Prostate gland (tissue), 2 donors: ENCODE data around the gene NSD2. TPM values are rescaled to one million over a fixed set of nuclear protein-coding genes. Genes with fewer than 3 reads are reported as not detected.

ENCODE experiments used
- DNase-seq: peaks from one replicate; pipeline ENCODE4 v3.0.0-alpha.2; 2019; ENCODE audit warnings: low spot score
- H3K27ac ChIP-seq, 2 donors: fragments of 200-600 bp; sonication (generic); 2 replicates each; pipeline ENCODE4 v1.5.1; 2017 to 2019
- H3K27me3 ChIP-seq: fragments of 200-600 bp; sonication (generic); replicated peaks from 2 replicates; pipeline ENCODE4 v1.5.1; 2019; ENCODE audit not compliant: insufficient read depth
- H3K36me3 ChIP-seq, 2 donors: fragments of 200-600 bp; sonication (generic); 1 replicate in 1 of 2; 2 replicates in 1 of 2; pipeline versions ENCODE4 v1.5.1 to v1.8.1; 2017 to 2019
- H3K4me1 ChIP-seq: fragments of 200-600 bp; sonication (generic); replicated peaks from 2 replicates; pipeline ENCODE4 v1.5.1; 2019
- H3K4me3 ChIP-seq, 2 donors: fragments of 200-600 bp; sonication (generic); 2 replicates each; pipeline ENCODE4 v1.5.1; 2017 to 2019
- H3K9me3 ChIP-seq: fragments of 200-600 bp; sonication (generic); 2 replicates; pipeline ENCODE4 v1.5.1; 2017
- POLR2A ChIP-seq: fragments of 450-650 bp; IDR thresholded peaks from one replicate; pipeline ENCODE4 v1.6.1; 2016; ENCODE audit warnings: antibody characterized with exemption, mild to moderate bottlenecking
- POLR2AphosphoS5 ChIP-seq: sonication (generic); formaldehyde crosslinking; IDR thresholded peaks from one replicate; pipeline ENCODE4 v1.6.1; 2017; ENCODE audit warnings: antibody characterized with exemption
- WGBS: methylation state at CpG from one replicate; pipeline ENCODE4 v1.1.5; 2018; 5-methylcytosine and 5-hydroxymethylcytosine counted together
- intact Hi-C: fragments of 100-400 bp; cut with DNase I; formaldehyde crosslinking; loops from one replicate; pipeline ENCODE4 v1.14.2; 2022
- total RNA-seq, 2 donors: library from RNA; depleted of rRNA; stranded (reverse); fragments of >200 nt; gene quantifications; one replicate each; pipeline ENCODE4 v1.1.0, GENCODE V29; 2016
- TF ChIP-seq, protein P1 (sequence below), 4 experiments: fragments of 200-600 bp in 2 of 4; fragments of 450-650 bp in 2 of 4; sonication (generic) in 2 of 4; IDR thresholded peaks; 1 replicate in 3 of 4; 2 replicates in 1 of 4; pipeline ENCODE4 v1.5.1; 2016 to 2019; ENCODE audit warnings: antibody characterized with exemption in 4 of 4, mild to moderate bottlenecking in 2 of 4, moderate library complexity in 2 of 4

The NSD2 gene
- total RNA-seq, 2 donors from 2014 or later = 18.0 to 75.0 TPM

DNA sequence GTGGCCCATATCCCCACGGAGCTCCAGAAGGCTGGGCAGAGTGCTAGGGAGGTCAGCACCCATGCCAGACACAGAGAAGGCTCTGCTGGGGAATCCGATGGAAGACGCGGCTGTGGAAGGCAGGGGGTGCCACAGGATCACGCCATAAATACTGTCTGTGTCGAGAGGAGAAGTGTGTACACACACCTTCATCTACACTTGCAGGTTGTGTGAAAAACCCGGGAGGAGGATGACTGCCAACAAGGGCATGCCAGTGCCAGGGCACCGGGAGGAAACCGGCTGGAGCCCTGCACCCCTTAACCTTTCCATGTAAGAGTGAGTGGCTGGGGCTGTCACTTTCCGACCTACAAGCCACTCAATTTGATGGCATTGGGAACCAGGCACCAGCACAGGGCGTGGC is 46.4 kb upstream of the NSD2 start:
- no peaks in the 10 kb centered on the region for H3K27me3 ChIP-seq
- no peak overlapping the region for H3K27ac ChIP-seq
- peaks cover 0 to 4% of the 10 kb centered on the region in 2 donors for H3K36me3 ChIP-seq
- H3K4me3 ChIP-seq = no peak overlapping the region
- 87% methylated on average over 11 of the region's 11 CpGs for WGBS
- H3K9me3 ChIP-seq = no peaks in the 10 kb centered on the region
- TF ChIP-seq POLR2AphosphoS5 = no peak
- no peak for TF ChIP-seq POLR2A
- TF ChIP-seq, protein P1, sequence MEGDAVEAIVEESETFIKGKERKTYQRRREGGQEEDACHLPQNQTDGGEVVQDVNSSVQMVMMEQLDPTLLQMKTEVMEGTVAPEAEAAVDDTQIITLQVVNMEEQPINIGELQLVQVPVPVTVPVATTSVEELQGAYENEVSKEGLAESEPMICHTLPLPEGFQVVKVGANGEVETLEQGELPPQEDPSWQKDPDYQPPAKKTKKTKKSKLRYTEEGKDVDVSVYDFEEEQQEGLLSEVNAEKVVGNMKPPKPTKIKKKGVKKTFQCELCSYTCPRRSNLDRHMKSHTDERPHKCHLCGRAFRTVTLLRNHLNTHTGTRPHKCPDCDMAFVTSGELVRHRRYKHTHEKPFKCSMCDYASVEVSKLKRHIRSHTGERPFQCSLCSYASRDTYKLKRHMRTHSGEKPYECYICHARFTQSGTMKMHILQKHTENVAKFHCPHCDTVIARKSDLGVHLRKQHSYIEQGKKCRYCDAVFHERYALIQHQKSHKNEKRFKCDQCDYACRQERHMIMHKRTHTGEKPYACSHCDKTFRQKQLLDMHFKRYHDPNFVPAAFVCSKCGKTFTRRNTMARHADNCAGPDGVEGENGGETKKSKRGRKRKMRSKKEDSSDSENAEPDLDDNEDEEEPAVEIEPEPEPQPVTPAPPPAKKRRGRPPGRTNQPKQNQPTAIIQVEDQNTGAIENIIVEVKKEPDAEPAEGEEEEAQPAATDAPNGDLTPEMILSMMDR (IDR thresholded peaks at IDR 0.05) = no peak
- intact Hi-C loops = no loop called here
- DNase-seq = no peak
- H3K4me1 ChIP-seq = no peaks in the 10 kb centered on the region

DNA sequence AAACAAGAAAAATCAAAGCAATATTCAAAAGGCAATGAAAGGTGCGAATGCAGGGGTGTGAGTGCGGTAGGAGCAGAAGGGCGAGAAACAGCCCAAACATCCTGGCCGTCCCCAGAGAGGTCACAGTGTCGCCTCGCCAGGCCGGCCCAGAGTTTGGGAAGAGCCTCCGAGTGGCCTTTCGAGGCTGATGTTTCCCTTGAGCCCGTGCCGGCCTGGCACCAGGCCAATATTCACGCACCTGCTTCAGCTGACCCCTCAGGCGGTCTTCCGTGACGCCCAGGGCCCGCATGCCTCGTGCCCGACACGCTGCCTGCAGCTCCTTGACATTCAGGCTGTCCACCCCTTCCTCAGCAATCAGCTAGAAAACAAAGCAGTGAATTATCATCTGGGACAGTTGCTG is 45.9 kb upstream of the NSD2 start:
- H3K9me3 ChIP-seq = no peaks in the 10 kb centered on the region
- TF ChIP-seq POLR2AphosphoS5 (no peak), POLR2A (no peak)
- TF ChIP-seq, protein P1 (IDR thresholded peaks at IDR 0.05) = no peak
- H3K27me3 ChIP-seq = no peaks in the 10 kb centered on the region
- DNase-seq = no peak
- H3K4me3 ChIP-seq = no peak overlapping the region
- H3K4me1 ChIP-seq = no peaks in the 10 kb centered on the region
- H3K27ac ChIP-seq = no peak overlapping the region
- intact Hi-C loops = no loop called here
- 85% methylated on average over 19 of the region's 19 CpGs for WGBS
- peaks cover 0 to 4% of the 10 kb centered on the region in 2 donors for H3K36me3 ChIP-seq

DNA sequence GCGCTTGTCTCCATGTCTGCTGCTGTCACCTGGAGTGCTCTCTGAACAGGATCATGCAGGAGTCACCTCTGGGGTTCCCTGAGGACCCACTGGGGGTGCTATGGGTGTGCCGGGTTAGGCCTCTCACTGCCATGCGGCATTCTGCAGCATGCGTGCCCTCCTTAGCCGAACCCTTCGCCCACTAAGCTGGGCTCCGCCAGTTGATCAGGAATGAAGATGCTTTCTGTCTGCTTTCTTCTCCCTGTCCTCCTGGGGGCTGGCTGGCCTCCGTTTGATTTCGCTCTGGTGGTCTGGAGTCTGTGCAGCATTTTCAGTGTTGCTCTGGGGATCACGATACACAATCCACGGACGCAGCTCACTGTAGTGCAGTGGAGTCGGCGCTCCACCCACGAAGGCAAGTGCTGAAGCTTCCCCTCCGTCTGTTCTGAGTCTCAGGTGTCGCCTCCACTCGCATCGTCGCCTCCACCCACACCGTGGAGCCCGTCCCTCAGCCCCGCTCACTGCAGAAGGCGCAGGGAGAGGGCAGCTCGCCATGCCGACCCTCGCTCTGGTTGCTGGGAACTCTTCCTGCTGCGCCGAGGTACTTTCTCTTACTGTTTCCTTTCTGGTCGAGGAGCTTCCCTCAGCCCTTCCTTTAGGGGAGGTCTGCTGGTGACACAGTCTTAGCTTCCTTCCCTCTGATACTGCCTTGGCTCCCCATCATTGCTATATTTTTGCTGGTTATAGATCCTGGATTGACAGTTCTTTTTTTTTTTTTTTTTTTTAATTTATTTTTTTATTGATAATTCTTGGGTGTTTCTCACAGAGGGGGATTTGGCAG is 44.5 kb upstream of the NSD2 start:
- Histone ChIP-seq H3K27ac (no peak overlapping the region), H3K36me3 (peaks cover 4 to 11% of the 10 kb centered on the region in 2 donors), H3K9me3 (no peaks in the 10 kb centered on the region), H3K27me3 (no peaks in the 10 kb centered on the region), H3K4me1 (no peaks in the 10 kb centered on the region), H3K4me3 (no peak overlapping the region)
- no peak for DNase-seq
- 93% methylated on average over 30 of the region's 30 CpGs for WGBS
- TF ChIP-seq, protein P1 (IDR thresholded peaks at IDR 0.05) = no peak
- no peak for TF ChIP-seq POLR2AphosphoS5
- TF ChIP-seq POLR2A = no peak
- intact Hi-C loops = no loop called here

DNA sequence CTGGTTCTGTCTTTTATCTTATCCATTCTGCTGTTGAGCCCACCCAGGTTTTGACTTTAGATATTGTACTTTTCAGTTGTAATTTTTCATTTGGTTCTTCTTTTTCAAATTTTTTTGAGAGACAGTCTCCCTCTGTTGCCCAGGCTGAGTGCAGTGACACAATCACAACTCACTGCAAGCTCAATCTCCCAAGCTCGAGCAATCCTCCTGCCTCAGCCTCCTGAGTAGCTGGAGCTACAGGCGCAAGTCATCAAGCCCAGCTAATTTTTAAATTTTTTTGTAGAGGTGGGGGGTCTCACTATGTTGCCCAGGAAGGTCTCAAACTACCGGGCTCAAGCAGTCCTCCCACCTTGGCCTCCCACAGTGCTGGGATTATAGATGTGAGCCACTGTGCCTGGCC is 41.0 kb upstream of the NSD2 start:
- DNase-seq = no peak
- H3K36me3 ChIP-seq = peaks cover 6 to 20% of the 10 kb centered on the region in 2 donors
- intact Hi-C loops = no loop called here
- no peaks in the 10 kb centered on the region for H3K4me1 ChIP-seq
- 93% methylated on average over 3 of the region's 3 CpGs for WGBS
- no peak overlapping the region for H3K27ac ChIP-seq
- no peaks in the 10 kb centered on the region for H3K27me3 ChIP-seq
- no peak overlapping the region for H3K4me3 ChIP-seq
- H3K9me3 ChIP-seq = no peaks in the 10 kb centered on the region
- TF ChIP-seq POLR2AphosphoS5 (no peak), POLR2A (no peak)
- TF ChIP-seq, protein P1 (IDR thresholded peaks at IDR 0.05) = no peak
